NCI-H524 (cell line): ENCODE data around the gene PCDHA4.

Experiments
- DNase-seq, 2 experiments: peaks; one replicate each; lab custom pipeline; 2025; lab: John Stamatoyannopoulos, UW

PCDHA4 gene

DNA sequence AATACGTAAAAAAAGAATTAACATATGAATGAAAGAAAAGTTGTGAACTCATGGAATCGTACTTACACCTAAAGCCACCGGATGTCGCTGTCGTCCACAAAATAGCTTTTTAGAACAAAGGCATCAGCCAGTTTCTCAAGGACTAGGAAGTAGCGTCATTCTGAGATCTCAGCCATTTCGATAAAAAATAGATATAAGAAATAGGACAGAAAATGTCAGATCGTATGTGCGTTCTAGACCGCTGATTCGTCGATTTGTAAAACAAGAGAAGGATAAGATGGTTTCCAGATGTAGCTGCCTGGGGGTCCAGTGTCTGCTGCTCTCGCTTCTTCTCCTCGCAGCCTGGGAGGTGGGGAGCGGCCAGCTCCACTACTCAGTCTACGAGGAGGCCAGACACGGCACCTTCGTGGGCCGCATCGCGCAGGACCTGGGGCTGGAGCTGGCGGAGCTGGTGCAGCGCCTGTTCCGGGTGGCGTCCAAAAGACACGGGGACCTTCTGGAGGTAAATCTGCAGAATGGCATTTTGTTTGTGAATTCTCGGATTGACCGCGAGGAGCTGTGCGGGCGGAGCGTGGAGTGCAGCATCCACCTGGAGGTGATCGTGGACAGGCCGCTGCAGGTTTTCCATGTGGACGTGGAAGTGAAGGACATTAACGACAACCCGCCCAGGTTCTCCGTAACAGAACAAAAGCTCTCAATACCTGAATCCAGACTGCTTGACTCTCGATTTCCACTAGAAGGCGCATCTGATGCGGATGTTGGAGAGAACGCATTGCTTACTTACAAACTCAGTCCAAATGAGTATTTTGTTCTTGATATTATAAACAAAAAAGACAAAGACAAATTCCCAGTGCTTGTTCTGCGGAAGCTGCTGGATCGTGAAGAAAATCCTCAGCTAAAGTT lies 49.2 kb downstream of the PCDHA4 start, which contains the start of gene PCDHA10:
Gene PCDHA10 (plus strand): TSS at position 126 of the 903 bp plus-strand sequence. CDS start 152 bp downstream, at position 278.
- DNase-seq = no peak

DNA sequence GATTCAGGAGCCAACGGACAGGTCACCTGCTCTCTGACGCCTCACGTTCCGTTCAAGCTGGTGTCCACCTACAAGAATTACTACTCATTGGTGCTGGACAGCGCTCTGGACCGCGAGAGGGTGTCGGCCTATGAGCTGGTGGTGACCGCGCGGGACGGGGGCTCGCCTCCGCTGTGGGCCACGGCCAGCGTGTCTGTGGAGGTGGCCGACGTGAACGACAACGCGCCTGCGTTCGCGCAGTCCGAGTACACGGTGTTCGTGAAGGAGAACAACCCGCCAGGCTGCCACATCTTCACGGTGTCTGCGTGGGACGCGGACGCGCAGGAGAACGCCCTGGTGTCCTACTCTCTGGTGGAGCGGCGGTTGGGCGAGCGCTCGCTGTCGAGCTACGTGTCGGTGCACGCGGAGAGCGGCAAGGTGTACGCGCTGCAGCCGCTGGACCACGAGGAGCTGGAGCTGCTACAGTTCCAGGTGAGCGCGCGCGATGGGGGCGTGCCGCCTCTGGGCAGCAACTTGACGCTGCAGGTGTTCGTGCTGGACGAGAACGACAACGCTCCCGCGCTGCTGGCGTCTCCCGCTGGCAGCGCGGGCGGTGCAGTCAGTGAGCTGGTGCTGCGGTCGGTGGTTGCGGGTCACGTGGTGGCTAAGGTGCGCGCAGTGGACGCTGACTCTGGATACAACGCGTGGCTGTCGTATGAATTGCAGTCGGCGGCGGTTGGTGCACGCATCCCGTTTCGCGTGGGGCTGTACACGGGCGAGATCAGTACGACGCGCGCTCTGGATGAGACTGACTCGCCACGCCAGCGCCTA lies 50.5 kb downstream of the PCDHA4 start:
- DNase-seq = no peak

- DNase-seq = no peak
Observed at GRCh38 chr5:140857987-140858240, 51.0 kb downstream of the PCDHA4 start.

DNA sequence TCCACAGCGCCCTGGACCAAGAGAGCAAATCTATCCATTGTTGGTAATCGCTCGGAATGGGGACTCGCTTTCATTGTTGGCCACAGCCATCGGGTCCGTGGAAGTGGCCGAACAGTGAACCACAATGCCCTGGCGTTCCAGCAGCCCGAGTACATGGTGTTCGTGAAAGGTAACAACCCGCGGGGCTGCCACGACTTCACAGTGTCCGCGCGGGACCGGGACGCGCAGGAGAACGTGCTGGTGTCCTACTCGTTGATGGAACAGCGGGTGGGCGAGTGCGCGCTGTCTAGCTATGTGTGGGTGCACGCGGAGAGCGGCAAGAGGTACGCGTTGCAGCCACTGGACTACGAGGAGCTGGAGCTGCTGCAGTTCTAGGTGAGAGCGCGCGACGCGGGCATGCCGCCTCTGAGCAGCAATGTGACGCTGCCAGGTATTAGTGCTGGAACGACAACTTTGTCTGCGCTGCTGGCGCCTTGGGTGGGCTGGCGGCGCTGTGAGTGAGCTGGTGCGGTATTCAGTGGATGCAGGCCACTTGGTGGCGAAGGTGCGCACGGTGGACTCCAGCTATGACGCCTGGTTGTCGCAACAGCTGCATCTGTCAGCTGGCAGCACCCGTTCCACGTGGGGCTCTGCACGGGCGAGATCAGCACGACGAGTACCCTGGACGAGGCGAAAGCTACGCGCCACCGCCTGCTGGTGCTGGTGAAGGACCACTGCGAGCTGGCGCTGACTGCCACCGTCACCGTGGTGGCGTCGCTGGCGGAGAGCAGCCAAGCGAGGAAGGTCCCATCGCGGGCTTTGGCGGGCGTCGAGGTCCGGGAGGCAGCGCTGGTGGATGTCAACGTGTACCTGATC lies 55.8 kb downstream of the PCDHA4 start:
- DNase-seq = no peak
